Measurements from ENCODE around the gene DLGAP4. TPM values are rescaled to one million over a fixed set of nuclear protein-coding genes. Genes with fewer than 3 reads are reported as not detected.

Gene DLGAP4
- 17.4 and 18.1 TPM in 2 replicates for total RNA-seq

DNA sequence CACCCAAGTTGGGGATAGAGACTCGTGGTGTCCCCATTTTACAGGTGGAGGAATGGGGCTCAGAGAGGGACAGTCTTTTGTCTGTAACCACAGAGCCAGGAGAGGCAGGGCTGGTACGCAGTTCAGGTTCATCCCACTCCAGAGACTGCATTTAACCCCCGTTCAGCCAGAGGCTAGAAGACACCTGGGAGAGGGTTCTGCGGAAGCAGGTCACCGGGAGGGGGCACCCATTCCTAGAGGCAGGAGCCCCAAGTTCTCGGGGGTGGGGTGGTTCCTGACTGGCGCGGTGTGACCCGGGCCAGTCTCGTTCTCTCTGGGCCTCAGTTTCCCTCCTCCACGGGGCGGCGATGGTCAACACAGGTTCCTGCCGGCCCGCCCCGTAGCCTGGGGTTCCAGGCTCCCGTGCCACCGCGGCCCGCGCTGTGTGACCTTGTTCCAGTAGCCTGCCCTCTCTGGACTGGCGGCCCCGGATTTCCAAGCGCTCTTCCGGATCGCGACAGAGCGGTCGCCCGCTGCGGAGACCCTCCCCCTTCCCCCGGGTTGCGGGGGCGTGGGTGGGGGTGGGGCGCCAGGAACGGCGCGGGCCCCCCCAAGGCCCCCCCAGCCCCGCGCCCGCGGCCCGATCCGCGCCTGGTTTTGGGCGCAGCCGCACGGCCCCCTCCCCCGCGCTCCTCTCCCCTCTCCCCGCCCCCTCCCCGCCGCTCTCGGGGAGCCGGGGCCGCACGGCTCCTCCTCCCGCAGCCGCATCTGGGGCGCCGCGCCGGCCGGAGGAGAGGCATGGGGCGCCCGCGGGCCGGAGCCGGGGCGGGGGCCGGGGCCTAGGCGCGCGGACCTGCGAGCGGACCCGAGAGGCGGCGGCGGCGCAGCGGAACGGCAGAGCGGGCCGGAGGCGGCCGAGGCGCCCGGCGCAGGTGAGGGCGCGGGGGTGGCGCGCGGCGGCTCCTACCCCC, at the start of gene DLGAP4:
Gene DLGAP4, plus strand, starts transcription at position 738 of the 950 bp plus-strand sequence. CDS start 125,379 bp downstream, outside the sequence.
- TF ChIP-seq, protein P1, sequence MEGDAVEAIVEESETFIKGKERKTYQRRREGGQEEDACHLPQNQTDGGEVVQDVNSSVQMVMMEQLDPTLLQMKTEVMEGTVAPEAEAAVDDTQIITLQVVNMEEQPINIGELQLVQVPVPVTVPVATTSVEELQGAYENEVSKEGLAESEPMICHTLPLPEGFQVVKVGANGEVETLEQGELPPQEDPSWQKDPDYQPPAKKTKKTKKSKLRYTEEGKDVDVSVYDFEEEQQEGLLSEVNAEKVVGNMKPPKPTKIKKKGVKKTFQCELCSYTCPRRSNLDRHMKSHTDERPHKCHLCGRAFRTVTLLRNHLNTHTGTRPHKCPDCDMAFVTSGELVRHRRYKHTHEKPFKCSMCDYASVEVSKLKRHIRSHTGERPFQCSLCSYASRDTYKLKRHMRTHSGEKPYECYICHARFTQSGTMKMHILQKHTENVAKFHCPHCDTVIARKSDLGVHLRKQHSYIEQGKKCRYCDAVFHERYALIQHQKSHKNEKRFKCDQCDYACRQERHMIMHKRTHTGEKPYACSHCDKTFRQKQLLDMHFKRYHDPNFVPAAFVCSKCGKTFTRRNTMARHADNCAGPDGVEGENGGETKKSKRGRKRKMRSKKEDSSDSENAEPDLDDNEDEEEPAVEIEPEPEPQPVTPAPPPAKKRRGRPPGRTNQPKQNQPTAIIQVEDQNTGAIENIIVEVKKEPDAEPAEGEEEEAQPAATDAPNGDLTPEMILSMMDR (IDR thresholded peaks at IDR 0.05; ENCODE audit: extremely low read depth, low read depth, low read length), result no peak
- DNase-seq (ENCODE audit: insufficient read length, low spot score, missing footprints), result no peak
- Histone ChIP-seq H3K27ac (ENCODE audit: low read depth, low read length) (no peak within 1 kb of the TSS), H3K27me3 (ENCODE audit: insufficient read depth, low read length) (peaks cover 79% of the 10 kb centered on the region), H2AFZ (ENCODE audit: low read length) (no peak within 1 kb of the TSS), H3K9me3 (ENCODE audit: low read depth, low read length) (no peaks in the 10 kb centered on the region), H3K36me3 (ENCODE audit: insufficient read depth, low read length) (no peaks in the 10 kb centered on the region), H3K4me2 (ENCODE audit: insufficient read depth, low read length) (no peak within 1 kb of the TSS), H3K79me2 (ENCODE audit: insufficient read depth, low read length) (no peaks in the 10 kb centered on the region), H3K4me1 (ENCODE audit: insufficient read depth, low read length) (no peaks in the 10 kb centered on the region), H4K20me1 (ENCODE audit: insufficient read depth, low read length) (no peaks in the 10 kb centered on the region), H3K4me3 (ENCODE audit: insufficient read depth, low read length) (no peak within 1 kb of the TSS)

DNA sequence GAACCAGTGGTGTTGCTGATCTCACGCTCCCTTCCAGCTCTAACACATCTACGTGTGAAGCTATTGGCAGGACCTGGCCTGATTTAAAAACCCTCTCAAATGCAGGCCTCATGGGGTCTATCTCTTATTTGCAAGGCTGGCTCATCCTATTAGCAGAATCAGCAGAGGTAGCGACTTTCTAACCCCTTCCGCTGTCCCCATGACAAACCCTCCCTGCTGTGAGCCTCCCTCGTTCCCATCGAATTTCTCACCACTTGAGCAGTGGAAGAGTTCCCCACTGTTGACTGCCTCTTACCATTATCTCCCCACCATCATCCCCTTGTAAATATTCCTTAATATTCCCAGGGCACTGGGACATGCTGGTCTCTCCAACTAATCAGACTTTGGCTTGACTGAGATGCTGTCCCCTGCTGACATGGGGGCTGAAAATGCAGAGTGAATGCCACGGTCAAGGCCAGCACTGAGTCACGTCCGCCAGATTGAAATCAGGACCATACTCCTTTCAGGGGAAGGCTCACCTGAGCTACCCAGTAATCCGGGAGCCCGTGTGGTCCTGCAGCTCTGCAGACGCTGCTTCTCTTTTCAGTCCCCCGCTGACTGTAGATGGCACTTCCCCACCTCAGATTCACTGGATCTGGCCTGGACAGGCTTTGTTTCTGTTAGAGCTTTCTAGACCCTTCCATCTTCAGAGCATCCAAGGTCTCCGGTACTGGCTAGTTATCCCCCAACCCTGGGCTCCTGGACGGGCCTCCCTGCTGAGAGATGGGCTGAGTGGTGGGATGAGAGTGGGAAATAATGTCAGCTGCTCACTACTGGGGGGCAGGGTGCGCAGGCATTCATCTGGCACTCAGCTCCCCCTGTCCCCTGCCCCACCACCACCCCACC, 46.7 kb upstream of the DLGAP4 start:
- Histone ChIP-seq H3K79me2 (ENCODE audit: insufficient read depth, low read length) (no peaks in the 10 kb centered on the region), H3K9me3 (ENCODE audit: low read depth, low read length) (no peaks in the 10 kb centered on the region), H3K4me1 (ENCODE audit: insufficient read depth, low read length) (no peaks in the 10 kb centered on the region), H4K20me1 (ENCODE audit: insufficient read depth, low read length) (no peaks in the 10 kb centered on the region), H3K27me3 (ENCODE audit: insufficient read depth, low read length) (no peaks in the 10 kb centered on the region), H3K27ac (ENCODE audit: low read depth, low read length) (no peak overlapping the region), H3K4me2 (ENCODE audit: insufficient read depth, low read length) (no peak overlapping the region), H2AFZ (ENCODE audit: low read length) (no peak overlapping the region), H3K36me3 (ENCODE audit: insufficient read depth, low read length) (peaks cover 15% of the 10 kb centered on the region), H3K4me3 (ENCODE audit: insufficient read depth, low read length) (no peak overlapping the region)
- DNase-seq (ENCODE audit: insufficient read length, low spot score, missing footprints), result peak; percentile 82
- TF ChIP-seq, protein P1 (IDR thresholded peaks at IDR 0.05; ENCODE audit: extremely low read depth, low read depth, low read length), result no peak

GRCh38 chr20:36260316-36260715, 45.8 kb upstream of the DLGAP4 start:
- Histone ChIP-seq H4K20me1 (ENCODE audit: insufficient read depth, low read length) (no peaks in the 10 kb centered on the region), H3K4me3 (ENCODE audit: insufficient read depth, low read length) (no peak overlapping the region), H3K4me2 (ENCODE audit: insufficient read depth, low read length) (no peak overlapping the region), H3K79me2 (ENCODE audit: insufficient read depth, low read length) (no peaks in the 10 kb centered on the region), H2AFZ (ENCODE audit: low read length) (no peak overlapping the region), H3K4me1 (ENCODE audit: insufficient read depth, low read length) (no peaks in the 10 kb centered on the region), H3K9me3 (ENCODE audit: low read depth, low read length) (no peaks in the 10 kb centered on the region), H3K27me3 (ENCODE audit: insufficient read depth, low read length) (no peaks in the 10 kb centered on the region), H3K27ac (ENCODE audit: low read depth, low read length) (no peak overlapping the region), H3K36me3 (ENCODE audit: insufficient read depth, low read length) (peaks cover 15% of the 10 kb centered on the region)
- TF ChIP-seq, protein P1 (IDR thresholded peaks at IDR 0.05; ENCODE audit: extremely low read depth, low read depth, low read length), result no peak
- DNase-seq (ENCODE audit: insufficient read length, low spot score, missing footprints), result peak; percentile 67

All from osteoblast (primary cell).